H1 (cell line): ENCODE measurements around the gene ZNF140. TPM values are rescaled to one million over a fixed set of nuclear protein-coding genes. Genes with fewer than 3 reads are reported as not detected.

Experiments
- ASH2L ChIP-seq: fragments of 200-600, 300-600 bp; sonication (generic); IDR thresholded peaks from one replicate; pipeline ENCODE4 v1.7.1; 2017; ENCODE audit warnings: low read length
- EGR1 ChIP-seq: IDR thresholded peaks from 2 replicates; pipeline ENCODE4 v1.6.1; 2011; ENCODE audit warnings: low read depth, low read length, borderline replicate concordance
- FOSL1 ChIP-seq: IDR thresholded peaks from 2 replicates; pipeline ENCODE4 v1.6.1; 2011; ENCODE audit warnings: mild to moderate bottlenecking, low read depth, low read length, moderate library complexity; ENCODE audit not compliant: insufficient read depth
- GABPA ChIP-seq: IDR thresholded peaks from 2 replicates; pipeline ENCODE4 v1.6.1; 2011; ENCODE audit warnings: mild to moderate bottlenecking, low read length, moderate library complexity, borderline replicate concordance; ENCODE audit not compliant: insufficient read depth
- HDAC2 ChIP-seq, 2 experiments: fragments of 300-600 bp in 1 of 2; sonication (generic) in 1 of 2; IDR thresholded peaks; 2 replicates each; pipeline ENCODE4 v1.6.1; 2011 to 2012; ENCODE audit warnings: low read depth in 2 of 2, low read length in 2 of 2, mild to moderate bottlenecking in 2 of 2, moderate library complexity in 2 of 2, borderline replicate concordance in 1 of 2, inconsistent platforms in 1 of 2
- JUN ChIP-seq: IDR thresholded peaks from 2 replicates; pipeline ENCODE4 v1.6.1; 2011; ENCODE audit warnings: low read depth, mild to moderate bottlenecking, improper control_type of control experiment, low read length
- JUND ChIP-seq: IDR thresholded peaks from 2 replicates; pipeline ENCODE4 v1.6.1; 2011; ENCODE audit warnings: mild to moderate bottlenecking, improper control_type of control experiment, low read length
- NANOG ChIP-seq: IDR thresholded peaks from 2 replicates; pipeline ENCODE4 v1.6.1; 2011; ENCODE audit warnings: low read length, low read depth, mild to moderate bottlenecking, inconsistent platforms; ENCODE audit not compliant: insufficient read depth, poor library complexity, severe bottlenecking
- NRF1 ChIP-seq: IDR thresholded peaks from 2 replicates; pipeline ENCODE4 v1.6.1; 2011; ENCODE audit warnings: mild to moderate bottlenecking, low read depth, low read length, improper control_type of control experiment
- PHF8 ChIP-seq: fragments of 200-600 bp; sonication (generic); conservative IDR thresholded peaks from 2 replicates; pipeline ENCODE4 v1.7.1; 2012; ENCODE audit warnings: low read depth, mild to moderate bottlenecking, inconsistent platforms, low read length, moderate library complexity
- POLR2A ChIP-seq, 2 experiments: IDR thresholded peaks; 1 replicate in 1 of 2; 2 replicates in 1 of 2; pipeline ENCODE4 v1.6.1; 2011; ENCODE audit warnings: low read depth in 2 of 2, low read length in 2 of 2, mild to moderate bottlenecking in 2 of 2; ENCODE audit errors: control extremely low read depth in 1 of 2
- POLR2AphosphoS5 ChIP-seq: IDR thresholded peaks from 2 replicates; pipeline ENCODE4 v1.6.1; 2011; ENCODE audit warnings: low read depth, low read length
- SAP30 ChIP-seq: fragments of 300-600 bp; sonication (generic); IDR thresholded peaks from 2 replicates; pipeline ENCODE4 v1.7.1; 2012; ENCODE audit warnings: low read length, moderate library complexity, mild to moderate bottlenecking, inconsistent platforms; ENCODE audit not compliant: insufficient read depth, insufficient replicate concordance
- SIN3A ChIP-seq, 2 experiments: IDR thresholded peaks in 1 of 2; conservative IDR thresholded peaks in 1 of 2; 2 replicates each; pipeline ENCODE4 v1.6.1; 2011 to 2012; ENCODE audit warnings: low read length in 2 of 2, improper control_type of control experiment in 1 of 2, low read depth in 1 of 2, mild to moderate bottlenecking in 1 of 2
- SRF ChIP-seq: IDR thresholded peaks from 2 replicates; pipeline ENCODE4 v1.6.1; 2011; ENCODE audit warnings: mild to moderate bottlenecking, low read depth, low read length, moderate library complexity
- TAF1 ChIP-seq: IDR thresholded peaks from 2 replicates; pipeline ENCODE4 v1.6.1; 2011; ENCODE audit warnings: mild to moderate bottlenecking, low read depth, low read length
- TEAD4 ChIP-seq: IDR thresholded peaks from 2 replicates; pipeline ENCODE4 v1.6.1; 2012; ENCODE audit warnings: low read depth, low read length, inconsistent platforms, mixed read lengths
- USF2 ChIP-seq: IDR thresholded peaks from 2 replicates; pipeline ENCODE4 v1.6.1; 2011; ENCODE audit warnings: low read length, improper control_type of control experiment
- YY1 ChIP-seq: IDR thresholded peaks from 2 replicates; pipeline ENCODE4 v1.6.1; 2011; ENCODE audit warnings: low read depth, mild to moderate bottlenecking, low read length
- polyA plus RNA-seq, 7 experiments: library from polyadenylated mRNA; depleted of rRNA in 3 of 7; stranded (reverse) in 5 of 7; unstranded in 2 of 7; fragments of >200 nt in 5 of 7; fragments of 200-250 nt in 2 of 7; gene quantifications; 1 replicate in 5 of 7; 2 replicates in 1 of 7; 4 replicates in 1 of 7; pipeline versions ENCODE4 v1.2.1 to v1.2.3, GENCODE V29; 2011 to 2013; ENCODE audit warnings: missing spikeins in 2 of 7, mixed read lengths in 2 of 7
- total RNA-seq: library from RNA; stranded (reverse); fragmentation: NEBNext Ultra II Directional; extraction: Animal tissue kit (Norgen Biotek cat#: 25700); gene quantifications from 2 replicates; pipeline ENCODE4 v1.2.1, GENCODE V29; 2021
- TF ChIP-seq, protein P1 (sequence below): IDR thresholded peaks from 2 replicates; pipeline ENCODE4 v1.6.1; 2012; ENCODE audit warnings: inconsistent platforms
- TF ChIP-seq, protein P2 (sequence below): IDR thresholded peaks from 2 replicates; pipeline ENCODE4 v1.6.1; 2012; ENCODE audit warnings: inconsistent platforms

ZNF140 gene
- total and polyA plus RNA-seq, 2 of the 8 experiments (the other 6 are each of a cell fraction or from before 2014, with no cell fraction given): 7.5 to 14.3 TPM

DNA sequence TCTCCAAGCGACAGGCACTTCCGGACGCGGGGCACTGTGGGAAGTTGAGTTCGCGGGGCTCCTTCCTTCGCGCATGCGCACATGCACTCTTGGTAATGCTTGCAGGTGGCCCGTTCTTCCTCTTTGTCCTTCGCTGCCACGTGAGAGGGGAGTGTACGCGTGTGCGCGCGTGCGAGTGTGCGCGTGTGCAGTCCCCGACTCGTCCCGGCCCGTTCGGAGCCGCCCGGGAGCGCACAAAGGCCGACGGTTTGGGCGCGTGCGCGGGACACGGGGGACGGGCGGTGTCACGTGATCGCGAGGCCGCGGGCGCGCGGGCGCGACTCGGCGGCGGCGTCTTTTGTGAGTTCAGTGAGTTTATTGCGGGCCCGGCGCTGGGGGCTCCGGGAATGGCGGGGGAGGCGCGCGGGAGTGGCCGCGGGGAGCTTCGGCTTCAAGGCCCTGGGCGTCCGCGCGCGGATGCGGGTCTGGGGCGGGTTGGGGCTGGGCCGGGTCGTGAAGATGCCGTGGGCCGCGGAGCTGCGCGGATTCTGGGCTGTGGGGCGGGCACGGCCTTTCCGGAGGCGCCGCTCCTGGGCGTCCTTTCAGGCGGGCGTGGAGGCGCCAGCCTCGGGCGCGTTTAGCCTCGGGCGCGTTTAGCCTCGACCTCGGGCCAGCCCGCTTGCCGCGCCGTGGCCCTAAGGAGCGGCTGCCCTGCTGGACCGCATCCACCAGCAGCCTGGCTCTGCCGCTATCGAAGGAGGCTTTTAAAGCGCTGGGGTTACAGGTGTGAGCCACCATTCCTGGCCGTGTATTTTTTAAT is 43.3 kb upstream of the ZNF140 start, which contains the start of gene ZNF84 (continued):
- peak; percentile 88 for TF ChIP-seq USF2
- TF ChIP-seq EGR1: 0 out of 2 replicates have a peak, but pooled peaks have one; percentile 48
- no peak for TF ChIP-seq NANOG
- TF ChIP-seq TEAD4: no peak
- TF ChIP-seq JUN: no peak
- peak; percentile 81 for TF ChIP-seq POLR2AphosphoS5
- TF ChIP-seq NRF1: peak; percentile 42; the same call in 1 of the 2 replicates
- TF ChIP-seq, protein P1, sequence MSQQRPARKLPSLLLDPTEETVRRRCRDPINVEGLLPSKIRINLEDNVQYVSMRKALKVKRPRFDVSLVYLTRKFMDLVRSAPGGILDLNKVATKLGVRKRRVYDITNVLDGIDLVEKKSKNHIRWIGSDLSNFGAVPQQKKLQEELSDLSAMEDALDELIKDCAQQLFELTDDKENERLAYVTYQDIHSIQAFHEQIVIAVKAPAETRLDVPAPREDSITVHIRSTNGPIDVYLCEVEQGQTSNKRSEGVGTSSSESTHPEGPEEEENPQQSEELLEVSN: peak; percentile 87
- peak; percentile 6; the same call in 1 of the 2 replicates for TF ChIP-seq YY1
- TF ChIP-seq GABPA: peak; percentile 75; the same call in 1 of the 2 replicates
- peak; percentile 23; the same call in 1 of the 2 replicates for TF ChIP-seq JUND
- TF ChIP-seq, protein P2, sequence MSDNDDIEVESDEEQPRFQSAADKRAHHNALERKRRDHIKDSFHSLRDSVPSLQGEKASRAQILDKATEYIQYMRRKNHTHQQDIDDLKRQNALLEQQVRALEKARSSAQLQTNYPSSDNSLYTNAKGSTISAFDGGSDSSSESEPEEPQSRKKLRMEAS: peak; percentile 98
- TF ChIP-seq FOSL1: no peak
- TF ChIP-seq ASH2L: peak; percentile 85
- TF ChIP-seq HDAC2 (IDR thresholded peaks at IDR 0.05; ENCODE audit: borderline replicate concordance in 1 of 2, low read depth in 2 of 2, low read length in 2 of 2): peak; percentile 26 to 74; a peak in 1 of 4 replicates
- 0 out of 2 replicates have a peak, but pooled peaks have one; percentile 4 for TF ChIP-seq SRF
- peak; percentile 92 for TF ChIP-seq TAF1
- peak; percentile 66 to 88 for TF ChIP-seq POLR2A (IDR thresholded peaks at IDR 0.05; ENCODE audit: control extremely low read depth in 1 of 2, low read depth in 2 of 2, low read length in 2 of 2)
- TF ChIP-seq SAP30: no peak
- TF ChIP-seq PHF8: peak; percentile 95
- peak in 1 of 2 experiments; percentile 81; a peak in 2 of 4 replicates for TF ChIP-seq SIN3A (conservative IDR thresholded peaks at IDR 0.05 in 1 of 2, IDR thresholded peaks at IDR 0.05 in 1 of 2; ENCODE audit: low read depth in 1 of 2, low read length in 2 of 2)
